ENCODE measurements around the gene SAP30L.

SAP30L gene

DNA sequence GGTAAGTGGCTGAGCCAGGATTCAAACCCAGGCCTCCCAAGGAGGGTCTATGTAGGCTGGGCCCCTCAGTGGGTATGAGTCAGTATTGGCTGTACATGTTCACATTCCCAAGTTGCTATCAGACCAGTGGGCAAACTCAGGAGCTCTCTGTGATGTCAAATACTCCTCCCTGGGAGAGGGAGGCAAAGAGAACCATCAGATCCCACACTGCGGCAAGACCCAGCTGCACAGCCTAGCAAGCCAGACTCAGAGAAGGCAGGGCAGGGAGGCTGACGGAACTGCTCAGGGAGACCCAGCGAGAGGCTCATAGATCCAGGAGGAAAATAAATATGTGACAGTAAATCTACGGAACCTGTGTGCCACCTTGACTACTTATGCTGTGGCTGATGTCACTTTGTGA is 42.6 kb upstream of the SAP30L start:
- H3K9me3 ChIP-seq (ENCODE audit: insufficient read depth, low read length): no peaks in the 10 kb centered on the region
- no peaks in the 10 kb centered on the region for H3K27me3 ChIP-seq (ENCODE audit: insufficient read depth, insufficient read length)
- no peaks in the 10 kb centered on the region for H3K4me1 ChIP-seq (ENCODE audit: insufficient read depth, insufficient read length)
- no peak overlapping the region for H3K4me3 ChIP-seq (ENCODE audit: insufficient read length, low read depth)
- no peak overlapping the region for H3K9ac ChIP-seq (ENCODE audit: insufficient read length, low read depth)
- DNase-seq (ENCODE audit: low read depth, low spot score): no peak
- TF ChIP-seq SUZ12 (IDR thresholded peaks at IDR 0.05; ENCODE audit: extremely low read depth, insufficient read depth, insufficient read length) (no peak), ZNF274 (IDR thresholded peaks at IDR 0.05; ENCODE audit: low read depth, low read length) (no peak), YY1 (IDR thresholded peaks at IDR 0.05; ENCODE audit: insufficient read depth, insufficient read length) (no peak)
- no peaks in the 10 kb centered on the region for H3K36me3 ChIP-seq (ENCODE audit: insufficient read depth, insufficient read length, low read length)

DNA sequence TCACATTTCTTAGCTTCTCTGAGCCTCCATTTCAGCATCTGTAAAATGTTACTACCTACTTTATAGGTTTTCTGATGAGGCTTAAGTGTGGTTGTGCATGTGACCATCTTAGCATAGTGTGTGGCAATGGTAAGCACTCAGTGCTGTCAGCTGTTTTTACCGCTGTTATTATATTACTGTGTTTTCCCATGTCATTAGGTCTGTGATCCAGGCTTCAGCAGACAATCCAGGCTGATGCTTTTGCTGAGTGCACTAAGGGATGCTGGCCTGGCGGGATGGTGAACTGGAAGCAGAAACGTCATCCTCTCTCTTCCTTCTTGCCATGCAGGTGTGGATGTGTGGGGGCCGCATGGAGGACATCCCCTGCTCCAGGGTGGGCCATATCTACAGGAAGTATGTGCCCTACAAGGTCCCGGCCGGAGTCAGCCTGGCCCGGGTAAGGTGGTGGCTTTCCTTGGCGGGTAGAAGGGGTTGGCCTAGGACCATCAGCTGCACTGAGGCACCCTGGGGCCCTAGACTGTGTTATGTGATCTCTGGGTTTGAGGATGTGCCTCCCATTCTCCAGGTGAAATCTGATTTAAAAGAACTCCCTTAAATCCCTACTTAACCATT is 41.9 kb upstream of the SAP30L start:
- no peaks in the 10 kb centered on the region for H3K27me3 ChIP-seq (ENCODE audit: insufficient read depth, insufficient read length)
- no peak for DNase-seq (ENCODE audit: low read depth, low spot score)
- no peak overlapping the region for H3K9ac ChIP-seq (ENCODE audit: insufficient read length, low read depth)
- H3K4me1 ChIP-seq (ENCODE audit: insufficient read depth, insufficient read length): no peaks in the 10 kb centered on the region
- no peak overlapping the region for H3K4me3 ChIP-seq (ENCODE audit: insufficient read length, low read depth)
- no peaks in the 10 kb centered on the region for H3K9me3 ChIP-seq (ENCODE audit: insufficient read depth, low read length)
- H3K36me3 ChIP-seq (ENCODE audit: insufficient read depth, insufficient read length, low read length): no peaks in the 10 kb centered on the region
- TF ChIP-seq SUZ12 (IDR thresholded peaks at IDR 0.05; ENCODE audit: extremely low read depth, insufficient read depth, insufficient read length): no peak
- TF ChIP-seq YY1 (IDR thresholded peaks at IDR 0.05; ENCODE audit: insufficient read depth, insufficient read length): no peak
- TF ChIP-seq ZNF274 (IDR thresholded peaks at IDR 0.05; ENCODE audit: low read depth, low read length): no peak

DNA sequence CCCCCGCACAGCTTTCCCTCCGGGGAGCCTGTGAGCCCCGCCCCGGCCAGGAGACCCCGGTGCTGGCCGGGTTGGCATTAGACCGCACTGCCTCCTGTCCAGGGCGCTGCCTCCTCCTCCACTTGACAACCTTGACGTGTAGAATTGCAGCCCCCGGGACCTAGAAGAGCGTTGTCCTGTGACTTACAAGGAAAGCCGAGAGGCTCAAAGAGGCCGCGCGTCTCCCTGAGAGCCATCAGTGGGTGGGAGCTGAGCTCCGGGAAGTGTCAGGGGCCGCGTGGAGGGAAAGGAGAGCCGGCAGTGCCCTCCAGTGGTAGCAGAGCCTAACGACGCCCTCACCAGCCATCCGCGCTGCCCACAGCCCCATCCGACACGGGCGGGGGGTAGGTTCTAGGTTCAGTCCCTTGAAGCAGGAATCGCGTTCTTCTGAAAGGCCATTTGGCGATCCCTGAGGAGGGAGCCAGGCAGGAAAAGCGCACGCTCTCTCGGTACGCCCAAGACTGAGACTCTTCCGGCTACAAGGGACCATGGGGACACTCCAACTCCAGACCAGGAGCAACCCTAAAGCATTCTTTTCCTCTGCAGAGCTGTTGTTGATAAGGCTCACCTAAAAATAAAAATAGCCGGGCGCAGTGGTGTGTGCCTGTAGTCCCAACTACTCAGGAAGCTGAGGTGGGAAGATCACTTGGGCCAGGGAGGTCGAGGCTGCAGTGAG is 40.6 kb upstream of the SAP30L start:
- no peaks in the 10 kb centered on the region for H3K36me3 ChIP-seq (ENCODE audit: insufficient read depth, insufficient read length, low read length)
- H3K4me3 ChIP-seq (ENCODE audit: insufficient read length, low read depth): peak overlapping the region; percentile 18
- peak; percentile 40 for DNase-seq (ENCODE audit: low read depth, low spot score)
- no peaks in the 10 kb centered on the region for H3K27me3 ChIP-seq (ENCODE audit: insufficient read depth, insufficient read length)
- TF ChIP-seq YY1 (IDR thresholded peaks at IDR 0.05; ENCODE audit: insufficient read depth, insufficient read length) (no peak), ZNF274 (IDR thresholded peaks at IDR 0.05; ENCODE audit: low read depth, low read length) (no peak), SUZ12 (IDR thresholded peaks at IDR 0.05; ENCODE audit: extremely low read depth, insufficient read depth, insufficient read length) (no peak)
- no peak overlapping the region for H3K9ac ChIP-seq (ENCODE audit: insufficient read length, low read depth)
- H3K9me3 ChIP-seq (ENCODE audit: insufficient read depth, low read length): no peaks in the 10 kb centered on the region
- no peaks in the 10 kb centered on the region for H3K4me1 ChIP-seq (ENCODE audit: insufficient read depth, insufficient read length)

DNA sequence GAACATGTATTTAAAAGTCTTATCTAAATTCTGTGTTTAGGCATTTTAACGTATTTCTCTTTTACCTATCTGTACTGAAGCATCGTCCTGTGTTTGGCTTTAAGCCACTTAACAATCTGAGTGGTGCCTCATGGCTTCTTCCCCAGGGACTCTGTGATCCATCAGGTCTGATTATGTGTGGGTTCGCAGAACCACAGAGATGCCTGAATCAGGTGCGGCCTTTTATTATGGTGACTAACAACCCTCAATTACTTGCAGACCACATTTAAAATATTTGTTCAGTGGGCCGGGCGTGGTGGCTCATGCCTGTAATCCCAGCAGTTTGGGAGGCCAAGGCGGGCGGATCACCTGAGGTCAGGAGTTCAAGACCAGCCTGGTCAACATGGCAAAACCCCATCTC is 39.6 kb upstream of the SAP30L start:
- Histone ChIP-seq H3K4me1 (ENCODE audit: insufficient read depth, insufficient read length) (no peaks in the 10 kb centered on the region), H3K9me3 (ENCODE audit: insufficient read depth, low read length) (no peaks in the 10 kb centered on the region), H3K27me3 (ENCODE audit: insufficient read depth, insufficient read length) (no peaks in the 10 kb centered on the region), H3K4me3 (ENCODE audit: insufficient read length, low read depth) (no peak overlapping the region), H3K36me3 (ENCODE audit: insufficient read depth, insufficient read length, low read length) (peaks cover 3% of the 10 kb centered on the region), H3K9ac (ENCODE audit: insufficient read length, low read depth) (no peak overlapping the region)
- TF ChIP-seq ZNF274 (IDR thresholded peaks at IDR 0.05; ENCODE audit: low read depth, low read length) (no peak), SUZ12 (IDR thresholded peaks at IDR 0.05; ENCODE audit: extremely low read depth, insufficient read depth, insufficient read length) (no peak), YY1 (IDR thresholded peaks at IDR 0.05; ENCODE audit: insufficient read depth, insufficient read length) (no peak)
- no peak for DNase-seq (ENCODE audit: low read depth, low spot score)

DNA sequence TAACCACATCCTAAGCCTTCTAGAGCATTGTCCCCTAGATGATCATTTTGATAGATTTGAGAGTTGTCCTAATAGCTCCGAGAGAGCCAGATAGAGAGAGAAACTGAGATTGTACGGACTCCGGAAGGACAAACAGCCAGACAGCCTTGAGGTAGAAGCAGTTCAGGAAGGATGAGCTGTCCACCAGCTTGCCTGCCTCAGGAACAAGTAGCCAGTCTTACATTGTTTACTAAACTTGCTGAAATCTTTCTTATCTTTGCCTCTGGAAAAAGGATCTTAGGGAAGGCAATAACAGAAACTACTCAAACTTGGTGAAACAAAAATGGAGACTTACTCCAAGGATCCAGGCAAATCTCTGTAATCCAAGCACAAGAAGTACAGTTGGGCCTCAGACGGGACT is 39.0 kb upstream of the SAP30L start:
- no peaks in the 10 kb centered on the region for H3K27me3 ChIP-seq (ENCODE audit: insufficient read depth, insufficient read length)

DNA sequence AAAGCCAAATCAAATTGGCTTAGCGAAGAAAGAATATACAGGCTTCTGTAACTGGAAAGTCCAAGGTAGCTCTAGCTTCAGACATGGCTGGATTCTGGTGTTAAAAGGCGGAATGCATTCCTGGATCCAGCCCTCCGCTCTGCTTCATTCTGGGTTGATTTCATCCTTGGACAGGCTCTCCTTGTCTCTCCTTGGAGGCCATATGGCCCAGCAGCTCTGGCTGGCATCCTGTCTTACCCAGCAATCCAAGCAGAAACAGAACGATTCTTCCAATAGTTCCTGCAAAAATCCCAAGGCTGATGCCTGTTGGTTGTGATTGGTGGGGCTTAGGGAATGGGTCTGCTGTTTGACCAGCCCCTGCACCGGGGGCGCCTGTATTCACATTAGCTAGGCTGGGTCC is 37.0 kb upstream of the SAP30L start:
- Histone ChIP-seq H3K36me3 (ENCODE audit: insufficient read depth, insufficient read length, low read length) (peaks cover 21% of the 10 kb centered on the region), H3K9me3 (ENCODE audit: insufficient read depth, low read length) (no peaks in the 10 kb centered on the region), H3K4me1 (ENCODE audit: insufficient read depth, insufficient read length) (no peaks in the 10 kb centered on the region), H3K4me3 (ENCODE audit: insufficient read length, low read depth) (no peak overlapping the region), H3K9ac (ENCODE audit: insufficient read length, low read depth) (no peak overlapping the region), H3K27me3 (ENCODE audit: insufficient read depth, insufficient read length) (no peaks in the 10 kb centered on the region)
- DNase-seq (ENCODE audit: low read depth, low spot score): no peak
- TF ChIP-seq ZNF274 (IDR thresholded peaks at IDR 0.05; ENCODE audit: low read depth, low read length): no peak
- TF ChIP-seq SUZ12 (IDR thresholded peaks at IDR 0.05; ENCODE audit: extremely low read depth, insufficient read depth, insufficient read length): no peak
- no peak for TF ChIP-seq YY1 (IDR thresholded peaks at IDR 0.05; ENCODE audit: insufficient read depth, insufficient read length)

More for the DNA sequence above, 39.0 kb upstream of the SAP30L start:
- peaks cover 9% of the 10 kb centered on the region for H3K36me3 ChIP-seq (ENCODE audit: insufficient read depth, insufficient read length, low read length)
- no peak overlapping the region for H3K9ac ChIP-seq (ENCODE audit: insufficient read length, low read depth)
- H3K4me1 ChIP-seq (ENCODE audit: insufficient read depth, insufficient read length): no peaks in the 10 kb centered on the region
- no peak for DNase-seq (ENCODE audit: low read depth, low spot score)
- no peaks in the 10 kb centered on the region for H3K9me3 ChIP-seq (ENCODE audit: insufficient read depth, low read length)
- no peak overlapping the region for H3K4me3 ChIP-seq (ENCODE audit: insufficient read length, low read depth)
- no peak for TF ChIP-seq YY1 (IDR thresholded peaks at IDR 0.05; ENCODE audit: insufficient read depth, insufficient read length)
- TF ChIP-seq ZNF274 (IDR thresholded peaks at IDR 0.05; ENCODE audit: low read depth, low read length): no peak
- no peak for TF ChIP-seq SUZ12 (IDR thresholded peaks at IDR 0.05; ENCODE audit: extremely low read depth, insufficient read depth, insufficient read length)

DNA sequence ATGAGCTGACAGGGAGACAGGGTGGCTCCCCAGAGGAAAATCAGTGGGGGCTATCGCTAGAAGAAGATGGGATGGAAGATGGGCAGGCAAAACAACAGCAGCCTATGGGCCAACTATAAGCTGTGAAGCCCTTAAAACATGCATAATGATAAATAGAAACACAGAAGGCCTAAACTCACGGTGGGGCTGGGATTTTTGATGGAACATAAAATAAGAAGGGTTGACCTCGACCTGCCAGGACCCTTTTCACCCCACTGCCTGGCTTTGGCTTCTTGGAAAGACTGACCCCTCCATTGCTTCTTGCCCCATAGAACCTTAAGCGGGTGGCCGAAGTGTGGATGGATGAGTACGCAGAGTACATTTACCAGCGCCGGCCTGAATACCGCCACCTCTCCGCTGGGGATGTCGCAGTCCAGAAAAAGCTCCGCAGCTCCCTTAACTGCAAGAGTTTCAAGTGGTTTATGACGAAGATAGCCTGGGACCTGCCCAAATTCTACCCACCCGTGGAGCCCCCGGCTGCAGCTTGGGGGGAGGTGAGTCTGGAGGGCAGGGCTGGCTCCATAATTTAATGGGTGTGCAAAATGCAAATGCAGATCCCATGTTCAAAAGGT is 36.5 kb upstream of the SAP30L start:
- DNase-seq (ENCODE audit: low read depth, low spot score): no peak
- TF ChIP-seq SUZ12 (IDR thresholded peaks at IDR 0.05; ENCODE audit: extremely low read depth, insufficient read depth, insufficient read length) (no peak), ZNF274 (IDR thresholded peaks at IDR 0.05; ENCODE audit: low read depth, low read length) (no peak), YY1 (IDR thresholded peaks at IDR 0.05; ENCODE audit: insufficient read depth, insufficient read length) (no peak)
- Histone ChIP-seq H3K4me1 (ENCODE audit: insufficient read depth, insufficient read length) (no peaks in the 10 kb centered on the region), H3K27me3 (ENCODE audit: insufficient read depth, insufficient read length) (no peaks in the 10 kb centered on the region), H3K36me3 (ENCODE audit: insufficient read depth, insufficient read length, low read length) (peaks cover 21% of the 10 kb centered on the region), H3K9me3 (ENCODE audit: insufficient read depth, low read length) (no peaks in the 10 kb centered on the region), H3K9ac (ENCODE audit: insufficient read length, low read depth) (no peak overlapping the region), H3K4me3 (ENCODE audit: insufficient read length, low read depth) (no peak overlapping the region)

All from NT2/D1 (cell line).